ENCODE measurements around the gene CPOX. TPM values are rescaled to one million over a fixed set of nuclear protein-coding genes. Genes with fewer than 3 reads are reported as not detected.

The CPOX gene
- total RNA-seq, 1 experiment from 2014 or later = 24.2 TPM

GRCh38 chr3:98587654-98588053 is 5.8 kb downstream of the CPOX start:
- Mint-ChIP-seq H3K36me3 (ENCODE audit: insufficient read depth, unreplicated experiment) (peaks cover 32% of the 10 kb centered on the region), H3K4me1 (ENCODE audit: low read depth, unreplicated experiment) (peaks cover 18% of the 10 kb centered on the region), H3K9me3 (ENCODE audit: unreplicated experiment) (no peaks in the 10 kb centered on the region), H3K27me3 (ENCODE audit: insufficient read depth, unreplicated experiment) (no peaks in the 10 kb centered on the region), H3K4me3 (ENCODE audit: unreplicated experiment) (no peak overlapping the region), H3K27ac (ENCODE audit: unreplicated experiment) (no peak overlapping the region)
- no peak for DNase-seq
- no peak overlapping the region for H3K4me3 ChIP-seq (ENCODE audit: low read depth, low read length)
- no peak for TF ChIP-seq CTCF (IDR thresholded peaks at IDR 0.05; ENCODE audit: insufficient read depth in 1 of 2, low read depth in 1 of 2, low read length in 1 of 2, severe bottlenecking in 1 of 2, unreplicated experiment in 1 of 2)
- ChIA-PET POLR2A (no interaction called here), CTCF (no interaction called here)
- intact Hi-C loops (cut with micrococcal nuclease; ENCODE audit: unreplicated experiment) = no loop called here
- peaks cover 1% of the 10 kb centered on the region; the same call in 1 of the 2 replicates for H3K36me3 ChIP-seq (ENCODE audit: control insufficient read depth, insufficient read depth, low read length)
- BruUV-seq (replicated peaks) = no TSS peak
- no peaks in the 10 kb centered on the region for H3K27me3 ChIP-seq (replicated peaks; ENCODE audit: control insufficient read depth, insufficient read depth, low read length)
- H3K9me3 ChIP-seq = no peaks in the 10 kb centered on the region
- peaks cover 7% of the 10 kb centered on the region for H3K4me1 ChIP-seq

DNA sequence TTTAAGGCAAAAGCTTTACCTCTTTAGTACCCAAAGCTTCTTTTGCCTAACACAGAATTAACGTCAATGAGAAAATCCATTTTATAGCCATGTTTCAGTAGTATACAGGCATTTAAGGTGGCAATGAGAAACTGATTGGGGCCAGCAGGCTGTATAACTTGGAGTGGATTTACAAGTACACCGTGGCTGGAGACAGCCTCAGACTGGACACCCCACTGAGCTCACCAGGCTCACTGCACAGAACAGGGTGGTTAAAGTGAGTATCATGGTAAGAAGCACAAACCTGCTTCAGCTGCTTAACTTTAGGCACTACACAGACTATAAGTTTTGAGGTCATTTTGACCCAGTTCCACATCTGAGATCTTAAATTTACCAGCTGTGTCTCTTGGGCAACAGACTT is 8.9 kb downstream of the CPOX start:
- ChIA-PET POLR2A (no interaction called here), CTCF (no interaction called here)
- no peaks in the 10 kb centered on the region for H3K27me3 ChIP-seq (replicated peaks; ENCODE audit: control insufficient read depth, insufficient read depth, low read length)
- H3K36me3 Mint-ChIP-seq (ENCODE audit: insufficient read depth, unreplicated experiment) = peaks cover 37% of the 10 kb centered on the region
- H3K36me3 ChIP-seq (ENCODE audit: control insufficient read depth, insufficient read depth, low read length) = no peaks in the 10 kb centered on the region; the same call in 1 of the 2 replicates
- no peaks in the 10 kb centered on the region for H3K27me3 Mint-ChIP-seq (ENCODE audit: insufficient read depth, unreplicated experiment)
- H3K4me3 Mint-ChIP-seq (ENCODE audit: unreplicated experiment) = no peak overlapping the region
- no peaks in the 10 kb centered on the region for H3K9me3 ChIP-seq
- no peak overlapping the region for H3K4me3 ChIP-seq (ENCODE audit: low read depth, low read length)
- H3K27ac Mint-ChIP-seq (ENCODE audit: unreplicated experiment) = no peak overlapping the region
- intact Hi-C loops (cut with micrococcal nuclease; ENCODE audit: unreplicated experiment) = no loop called here
- no peak for TF ChIP-seq CTCF (IDR thresholded peaks at IDR 0.05; ENCODE audit: insufficient read depth in 1 of 2, low read depth in 1 of 2, low read length in 1 of 2, severe bottlenecking in 1 of 2, unreplicated experiment in 1 of 2)
- no peak for DNase-seq
- H3K9me3 Mint-ChIP-seq (ENCODE audit: unreplicated experiment) = no peaks in the 10 kb centered on the region
- peaks cover 10% of the 10 kb centered on the region for H3K4me1 Mint-ChIP-seq (ENCODE audit: low read depth, unreplicated experiment)
- peaks cover 7% of the 10 kb centered on the region; the same call in 1 of the 2 replicates for H3K4me1 ChIP-seq
- BruUV-seq (replicated peaks) = no TSS peak

DNA sequence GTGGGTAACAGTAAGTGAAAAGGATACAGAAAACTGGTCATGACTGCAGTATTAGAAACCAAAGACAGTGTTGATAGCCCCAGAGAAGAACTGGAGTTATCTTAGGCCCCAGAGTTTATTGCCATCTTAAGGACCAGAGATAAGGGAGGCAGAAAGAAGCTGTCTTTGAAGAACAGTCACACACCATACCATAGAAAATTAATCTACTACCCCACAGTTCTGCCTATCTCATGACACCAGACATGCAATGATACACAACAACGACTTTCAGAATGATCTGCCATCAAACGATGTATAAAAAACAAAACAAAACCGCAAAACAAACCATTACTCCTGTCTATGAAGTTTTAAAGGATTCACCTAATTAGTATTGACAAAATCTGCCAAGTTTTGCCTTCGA is 9.6 kb downstream of the CPOX start:
- intact Hi-C loops (cut with micrococcal nuclease; ENCODE audit: unreplicated experiment) = no loop called here
- H3K36me3 Mint-ChIP-seq (ENCODE audit: insufficient read depth, unreplicated experiment) = peaks cover 34% of the 10 kb centered on the region
- H3K27ac Mint-ChIP-seq (ENCODE audit: unreplicated experiment) = no peak overlapping the region

More for the DNA sequence above, 9.6 kb downstream of the CPOX start:
- BruUV-seq (replicated peaks) = no TSS peak
- Mint-ChIP-seq H3K4me3 (ENCODE audit: unreplicated experiment) (no peak overlapping the region), H3K27me3 (ENCODE audit: insufficient read depth, unreplicated experiment) (no peaks in the 10 kb centered on the region), H3K9me3 (ENCODE audit: unreplicated experiment) (no peaks in the 10 kb centered on the region), H3K4me1 (ENCODE audit: low read depth, unreplicated experiment) (peaks cover 10% of the 10 kb centered on the region)
- ChIA-PET POLR2A (no interaction called here), CTCF (interaction anchor here (0.8 kb wide), 1 partner anchor 13 kb away, joined by 3 read pairs; no protein-coding TSS in a partner anchor)
- Histone ChIP-seq H3K36me3 (ENCODE audit: control insufficient read depth, insufficient read depth, low read length) (no peaks in the 10 kb centered on the region; the same call in 1 of the 2 replicates), H3K4me3 (ENCODE audit: low read depth, low read length) (no peak overlapping the region), H3K9me3 (no peaks in the 10 kb centered on the region), H3K27me3 (replicated peaks; ENCODE audit: control insufficient read depth, insufficient read depth, low read length) (no peaks in the 10 kb centered on the region), H3K4me1 (peaks cover 7% of the 10 kb centered on the region; the same call in 1 of the 2 replicates)
- TF ChIP-seq CTCF (IDR thresholded peaks at IDR 0.05; ENCODE audit: insufficient read depth in 1 of 2, low read depth in 1 of 2, low read length in 1 of 2, severe bottlenecking in 1 of 2, unreplicated experiment in 1 of 2) = no peak
- DNase-seq = no peak

Data from Caco-2 (cell line).